Measurements from ENCODE around the gene ZMYND11.
A peak's percentile ranks its signal among the peaks of the same experiment; 100 is the strongest.

ZMYND11 gene

GRCh38 chr10:135132-135600 is at the start of gene ZMYND11:
Gene ZMYND11 (plus strand): TSS chr10:135455. CDS start chr10:180013, 44,558 bp downstream.
- DNase-seq (ENCODE audit: low read depth in 2 of 2) = peak in 1 of 2 donors; percentile 45

DNA sequence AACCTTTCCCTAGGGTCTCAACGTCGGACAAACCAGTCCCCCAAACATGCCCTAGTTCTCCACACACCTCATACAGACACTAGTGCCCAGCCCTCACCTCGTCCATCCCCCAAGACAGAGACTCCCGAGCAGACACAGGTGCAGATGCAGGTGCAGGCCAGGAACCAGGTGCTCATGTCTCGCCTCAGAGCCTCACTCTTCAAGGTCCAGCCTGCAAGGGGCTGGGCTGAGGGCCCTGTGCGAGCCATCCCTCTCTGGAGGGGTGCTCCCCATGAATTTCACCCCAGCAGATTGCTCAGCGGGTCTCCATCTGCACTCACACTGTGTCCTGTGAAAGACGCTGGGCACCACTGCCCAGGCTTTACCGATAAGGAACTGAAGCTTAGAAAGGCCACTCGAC is 49.2 kb upstream of the ZMYND11 start:
- DNase-seq (ENCODE audit: low read depth in 2 of 2) = no peak

GRCh38 chr10:87177-88080 is 47.8 kb upstream of the ZMYND11 start:
- DNase-seq (ENCODE audit: low read depth in 2 of 2) = no peak

DNA sequence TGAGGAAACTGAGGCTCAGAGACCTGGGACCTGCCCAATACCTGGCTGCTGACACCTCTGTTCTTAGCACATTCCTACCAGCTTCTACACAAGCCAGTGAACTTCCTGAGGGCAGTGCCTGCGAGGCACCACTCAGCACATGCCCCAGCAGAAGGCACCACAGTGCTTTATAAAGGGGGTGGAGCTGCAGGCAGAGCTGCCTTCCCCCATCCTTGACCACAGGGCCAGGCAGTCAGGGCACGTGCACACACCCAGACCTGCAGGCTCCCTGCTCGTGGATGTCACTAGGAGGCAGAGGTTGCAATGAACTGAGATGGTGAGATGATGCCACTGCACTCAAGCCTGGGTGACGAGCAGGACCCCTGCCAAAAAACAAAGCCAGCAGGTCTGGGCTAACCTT is 47.0 kb upstream of the ZMYND11 start:
- DNase-seq (ENCODE audit: low read depth in 2 of 2) = no peak

DNA sequence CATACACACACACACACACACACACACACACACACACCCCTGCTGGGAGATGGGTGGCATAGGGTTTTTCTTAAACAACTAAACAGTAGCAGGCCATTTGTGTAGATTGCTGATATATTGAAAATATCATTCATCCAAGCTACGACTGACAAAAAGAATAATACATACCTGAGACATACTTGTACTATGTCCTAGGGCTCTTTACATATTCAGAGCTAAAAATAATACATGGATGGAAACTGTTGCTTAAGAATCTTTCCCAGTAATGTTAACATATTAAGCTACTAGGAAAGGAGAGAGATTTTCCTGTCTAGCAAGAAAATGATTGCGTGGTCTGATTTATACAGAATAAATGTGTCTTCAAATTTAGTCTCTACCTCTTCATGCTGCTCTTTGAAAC is 46.0 kb upstream of the ZMYND11 start:
- DNase-seq (ENCODE audit: low read depth in 2 of 2) = no peak

DNA sequence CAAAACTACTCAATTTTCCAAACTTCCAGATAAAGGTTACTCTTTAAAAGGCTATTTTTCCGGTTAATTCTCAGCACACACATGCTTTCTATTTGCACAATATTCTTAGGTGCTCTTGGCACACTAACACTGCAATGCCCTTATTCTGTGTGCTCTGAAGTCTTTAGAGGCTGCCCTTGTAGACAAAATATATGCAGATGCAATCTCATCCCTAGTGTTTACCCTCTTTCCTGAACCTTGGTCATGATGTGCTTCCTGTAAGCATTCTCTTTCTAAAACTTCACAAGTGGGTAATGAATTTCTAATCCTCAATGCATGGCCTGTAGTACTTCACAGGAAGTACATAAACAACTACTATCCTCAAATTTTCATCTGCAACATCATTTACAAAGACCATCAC is 45.1 kb upstream of the ZMYND11 start:
- DNase-seq (ENCODE audit: low read depth in 2 of 2) = no peak

DNA sequence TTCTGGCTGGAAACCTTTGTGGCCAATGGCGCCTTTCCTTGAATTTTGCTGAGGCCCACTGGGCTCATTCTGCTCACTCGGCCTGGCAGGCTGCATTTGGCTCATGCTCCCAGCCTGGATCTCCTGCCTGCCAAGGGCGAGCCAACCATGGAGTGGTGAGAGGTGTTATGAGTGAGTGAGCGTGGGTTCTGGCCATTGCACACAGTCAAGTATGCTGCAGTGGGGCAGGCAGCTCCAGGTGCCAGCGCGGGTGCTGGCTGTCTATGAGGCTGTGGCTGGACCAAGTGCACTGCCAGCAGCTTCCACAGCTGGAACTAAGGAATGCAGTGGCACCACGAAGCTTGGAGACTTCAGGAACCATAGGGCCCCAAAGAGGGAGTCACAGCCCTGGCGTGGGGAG is 43.9 kb upstream of the ZMYND11 start:
- no peak for DNase-seq (ENCODE audit: low read depth in 2 of 2)

DNA sequence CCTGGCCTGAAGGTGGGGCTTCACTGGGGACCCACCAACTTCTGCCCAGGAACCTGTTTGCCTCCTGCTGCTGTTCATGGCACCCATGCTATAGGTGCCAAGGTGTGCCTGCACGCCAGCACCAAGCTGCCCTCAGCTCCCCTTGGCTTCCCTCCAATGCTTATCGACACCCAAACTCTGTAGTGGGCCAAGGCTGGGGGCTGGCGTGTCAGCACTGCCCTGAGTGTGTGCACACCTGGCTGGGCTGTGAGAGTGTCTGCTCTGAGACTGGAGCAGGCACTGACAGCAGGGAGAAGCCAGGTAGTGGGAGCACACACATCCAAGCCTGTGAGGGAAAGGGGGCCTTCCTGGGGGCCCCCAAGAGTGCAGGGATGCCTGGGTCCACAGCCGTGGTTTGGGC is 43.1 kb upstream of the ZMYND11 start:
- no peak for DNase-seq (ENCODE audit: low read depth in 2 of 2)

GRCh38 chr10:92846-93245 is 42.4 kb upstream of the ZMYND11 start:
- DNase-seq (ENCODE audit: low read depth in 2 of 2) = no peak

DNA sequence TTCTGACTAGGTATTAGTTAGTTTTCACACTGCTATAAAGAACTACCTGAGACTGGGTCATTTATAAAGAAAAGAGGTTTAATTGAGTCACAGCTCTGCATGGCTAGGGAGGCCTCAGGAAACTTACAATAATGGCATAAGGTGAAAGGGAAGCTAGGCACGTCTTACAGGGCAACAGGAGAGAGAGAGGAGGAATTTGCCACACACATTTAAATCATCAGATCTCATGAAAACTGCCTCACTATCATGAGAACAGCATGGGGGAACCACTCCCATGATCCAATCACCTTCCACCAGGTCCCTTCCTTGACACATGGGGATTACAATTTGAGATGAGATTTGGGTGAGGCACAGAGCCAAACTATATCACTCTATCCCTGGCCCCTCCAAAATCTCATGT is 40.6 kb upstream of the ZMYND11 start:
- no peak for DNase-seq (ENCODE audit: low read depth in 2 of 2)

DNA sequence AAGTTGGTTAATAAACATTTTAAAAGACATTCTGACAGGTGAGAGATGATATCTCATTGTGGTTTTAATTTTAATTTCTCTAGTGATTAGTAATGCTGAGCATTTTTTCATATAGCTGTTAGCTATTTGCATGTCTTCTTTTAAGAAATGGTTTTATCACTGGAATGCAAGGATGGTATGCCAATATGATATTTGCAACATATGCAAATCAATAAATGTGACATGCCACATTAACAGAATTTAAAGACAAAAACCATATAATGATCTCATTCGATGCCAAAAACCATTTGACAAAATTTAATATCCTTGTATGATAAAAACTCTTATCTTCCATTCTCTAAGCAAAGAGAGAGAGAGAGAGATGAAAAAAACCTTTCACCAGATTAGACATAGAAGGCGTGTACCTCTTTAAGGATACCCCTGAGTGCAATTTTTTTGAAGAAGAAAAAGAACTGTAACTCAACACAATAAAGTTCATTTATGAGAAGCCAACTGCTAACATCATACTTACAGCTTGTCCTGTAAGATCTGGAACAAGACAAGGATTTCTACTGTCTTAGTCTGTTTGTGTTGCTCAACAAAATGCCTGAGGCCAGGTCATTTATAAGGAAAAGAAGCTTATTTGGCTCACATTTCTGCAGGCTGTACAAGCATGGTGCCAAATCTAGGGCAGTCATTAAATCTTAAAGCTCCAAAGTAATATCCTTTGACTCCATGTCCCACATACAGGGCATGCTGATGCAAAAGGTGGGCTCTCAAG is 39.7 kb upstream of the ZMYND11 start:
- DNase-seq (ENCODE audit: low read depth in 2 of 2) = no peak

- no peak for DNase-seq (ENCODE audit: low read depth in 2 of 2)
Measured at GRCh38 chr10:96466-96865, 38.8 kb upstream of the ZMYND11 start.

DNA sequence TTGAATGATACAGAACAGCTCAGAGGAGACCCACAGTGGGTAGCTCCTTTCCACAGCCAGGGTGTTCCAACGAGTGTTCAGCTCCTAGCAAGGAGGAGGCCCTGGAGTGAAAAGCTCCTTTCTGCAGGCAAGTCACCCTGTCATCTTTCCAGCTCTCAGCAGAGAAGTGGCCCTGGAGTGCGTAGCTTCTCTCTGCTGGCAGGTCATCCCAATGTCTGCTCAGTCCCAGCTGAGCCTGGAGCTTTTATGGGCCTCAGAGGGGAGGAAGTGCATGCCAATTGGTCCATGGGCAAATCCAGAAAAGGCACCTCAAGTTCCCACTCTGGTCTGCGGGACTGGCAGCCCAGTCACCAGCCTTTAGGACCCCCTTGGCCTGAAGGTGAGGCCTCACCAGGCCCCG is 30.8 kb upstream of the ZMYND11 start:
- no peak for DNase-seq (ENCODE audit: low read depth in 2 of 2)

DNA sequence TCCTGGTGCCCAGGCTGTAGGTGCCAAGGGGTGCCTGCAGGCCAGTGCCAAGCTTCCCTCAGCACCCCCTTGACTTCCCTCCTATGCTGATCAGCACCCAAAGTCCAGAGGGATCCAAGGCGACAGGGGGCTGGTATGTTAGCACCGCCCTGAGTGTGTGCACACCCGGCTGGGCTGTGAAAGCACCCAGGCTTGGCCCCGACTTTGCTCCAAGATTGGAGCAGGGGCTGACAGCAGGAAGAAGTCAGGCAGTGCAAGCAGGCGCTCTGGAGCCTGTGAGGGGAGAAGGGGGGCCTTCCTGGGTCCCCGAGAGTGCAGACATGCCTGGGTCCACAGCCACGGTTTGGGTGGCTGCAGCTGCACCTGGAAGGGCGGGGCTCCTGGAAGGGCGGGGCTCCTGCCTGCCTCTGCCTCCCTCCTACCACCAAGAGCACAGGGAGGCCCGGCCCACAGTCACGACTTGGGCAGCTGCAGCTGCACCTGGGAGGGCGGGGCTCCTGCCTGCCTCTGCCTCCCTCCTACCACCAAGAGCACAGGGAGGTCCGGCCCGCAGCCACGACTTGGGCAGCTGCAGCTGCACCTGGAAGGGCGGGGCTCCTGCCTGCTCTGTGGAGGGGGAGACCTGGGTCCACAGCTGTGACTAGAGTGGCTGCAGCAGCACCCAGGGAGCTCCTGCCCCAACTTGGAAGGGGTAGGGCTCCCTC is 30.2 kb upstream of the ZMYND11 start:
- no peak for DNase-seq (ENCODE audit: low read depth in 2 of 2)

GRCh38 chr10:105806-106205 is 29.4 kb upstream of the ZMYND11 start:
- DNase-seq (ENCODE audit: low read depth in 2 of 2) = no peak

DNA sequence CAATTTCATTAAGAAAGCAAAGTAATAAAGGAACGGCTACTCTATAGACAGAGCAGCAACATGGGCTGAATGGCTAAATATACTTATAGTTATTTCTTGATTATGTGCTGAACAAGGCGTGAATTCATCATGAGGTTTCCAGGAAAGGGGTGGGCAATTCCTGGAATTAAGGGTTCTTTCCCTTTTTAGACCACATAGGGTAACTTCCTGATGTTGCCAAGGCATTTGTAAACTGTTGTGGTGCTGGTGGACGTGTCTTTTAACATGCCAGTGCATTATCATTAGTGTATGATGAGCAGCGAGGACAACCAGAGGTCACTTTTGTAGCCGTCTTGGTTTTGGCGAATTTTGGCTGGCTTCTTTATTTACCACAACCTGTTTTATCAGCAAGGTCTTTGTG is 28.5 kb upstream of the ZMYND11 start:
- no peak for DNase-seq (ENCODE audit: low read depth in 2 of 2)

DNA sequence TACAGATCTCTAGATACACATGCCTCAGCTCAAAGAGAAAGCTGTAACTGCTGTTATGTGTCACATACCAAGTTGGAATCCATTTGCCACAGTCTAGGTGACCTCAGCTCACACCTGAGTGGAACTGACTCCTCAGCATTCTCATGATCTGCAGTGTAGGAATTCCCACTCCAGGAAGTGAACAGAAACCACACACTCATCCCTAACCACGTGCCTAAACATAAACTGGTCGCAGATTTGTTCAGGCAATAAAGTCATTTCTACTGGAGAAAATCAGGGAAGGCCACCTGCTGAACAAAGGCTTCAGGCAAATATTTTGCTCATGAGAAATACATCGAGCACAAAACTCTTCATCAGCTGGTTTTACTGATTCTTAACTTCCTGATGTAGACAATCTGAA is 23.0 kb upstream of the ZMYND11 start:
- DNase-seq (ENCODE audit: low read depth in 2 of 2) = no peak

- DNase-seq (ENCODE audit: low read depth in 2 of 2) = no peak
Measured at GRCh38 chr10:124874-125273, 10.4 kb upstream of the ZMYND11 start.

- no peak for DNase-seq (ENCODE audit: low read depth in 2 of 2)
Measured at GRCh38 chr10:127612-128432, 7.4 kb upstream of the ZMYND11 start.

DNA sequence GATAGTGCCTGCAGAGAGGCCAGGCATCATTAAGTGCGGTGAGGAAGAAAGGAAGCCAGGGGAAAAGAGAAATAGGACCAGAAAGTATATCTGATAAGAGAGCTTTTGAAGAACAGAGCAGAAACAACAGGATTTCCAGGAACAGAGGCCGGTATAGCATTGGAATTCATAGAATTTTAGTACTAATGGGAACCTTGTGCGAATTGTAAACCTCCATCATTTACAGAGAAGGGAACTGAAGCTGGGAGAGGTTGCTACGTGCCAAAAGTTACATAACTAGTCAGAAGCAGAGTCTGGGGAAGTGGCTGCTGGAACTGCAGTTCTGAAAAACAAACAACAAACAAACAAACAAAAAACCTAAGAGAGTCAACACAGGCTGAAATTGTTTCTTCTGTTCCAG is 5.4 kb upstream of the ZMYND11 start:
- no peak for DNase-seq (ENCODE audit: low read depth in 2 of 2)
